Measurements from ENCODE around the gene FLNB.
"Not testable (repeated sequence)": the region's sequence is repeated elsewhere in the genome, so short reads cannot be mapped to it uniquely, and the experiment has no call there.

Gene FLNB

DNA sequence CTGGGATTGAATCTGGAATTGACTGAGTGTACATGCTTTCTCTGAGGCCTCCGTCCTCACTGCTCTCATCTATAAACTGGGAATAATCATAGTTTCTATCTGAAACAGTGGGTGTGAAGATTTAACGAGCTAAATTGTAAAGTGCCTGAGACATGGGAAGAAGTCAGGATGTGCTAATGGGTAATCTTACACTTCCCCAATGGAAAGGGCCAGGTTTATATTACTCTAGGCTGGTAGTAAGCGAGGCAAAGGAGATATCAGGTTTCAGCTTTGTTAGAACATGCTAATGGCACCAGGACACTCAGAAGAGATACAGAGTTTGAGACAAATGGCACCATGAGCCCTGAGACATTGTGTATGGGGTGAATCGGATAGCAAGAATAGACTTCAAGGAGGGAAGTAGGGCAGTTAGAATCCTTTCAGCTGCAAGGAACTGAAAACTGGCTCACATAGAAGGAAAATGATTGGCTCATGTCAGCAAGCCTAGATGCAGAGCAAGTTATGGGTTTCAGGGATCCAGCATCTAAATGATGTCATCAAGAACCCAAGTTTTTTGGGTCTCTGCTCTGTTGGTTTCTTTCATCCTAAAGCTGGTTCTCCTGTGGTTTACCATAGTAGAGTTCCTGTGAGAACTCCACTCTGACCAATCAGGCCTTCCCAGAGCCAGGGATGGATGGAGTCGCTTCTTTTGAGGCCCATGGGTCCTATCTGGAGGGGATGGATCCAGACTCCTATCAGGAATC is 21.8 kb downstream of the FLNB start:
- DNase-seq (ENCODE audit: low read depth in 3 of 3) = no peak

DNA sequence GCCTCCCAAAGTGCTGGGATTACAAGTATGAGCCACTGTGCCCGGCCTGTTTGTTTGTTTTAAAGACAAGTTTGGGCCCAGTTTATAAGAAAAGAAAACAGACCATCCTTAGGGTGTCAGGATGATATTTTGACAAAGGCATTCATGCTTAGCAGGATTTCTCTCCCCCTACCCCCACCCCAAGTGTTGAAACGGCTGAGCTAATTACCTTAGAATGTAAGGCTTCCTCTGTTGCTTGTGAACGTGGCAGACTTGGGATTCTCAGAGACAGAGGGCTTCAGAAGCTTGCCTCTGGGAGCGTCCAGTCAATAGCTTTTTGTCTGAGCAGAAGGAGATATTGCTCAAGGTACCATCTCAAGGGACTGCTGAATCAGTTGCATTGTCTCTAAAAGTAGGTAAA is 24.0 kb downstream of the FLNB start:
- no peak for DNase-seq (ENCODE audit: low read depth in 3 of 3)

DNA sequence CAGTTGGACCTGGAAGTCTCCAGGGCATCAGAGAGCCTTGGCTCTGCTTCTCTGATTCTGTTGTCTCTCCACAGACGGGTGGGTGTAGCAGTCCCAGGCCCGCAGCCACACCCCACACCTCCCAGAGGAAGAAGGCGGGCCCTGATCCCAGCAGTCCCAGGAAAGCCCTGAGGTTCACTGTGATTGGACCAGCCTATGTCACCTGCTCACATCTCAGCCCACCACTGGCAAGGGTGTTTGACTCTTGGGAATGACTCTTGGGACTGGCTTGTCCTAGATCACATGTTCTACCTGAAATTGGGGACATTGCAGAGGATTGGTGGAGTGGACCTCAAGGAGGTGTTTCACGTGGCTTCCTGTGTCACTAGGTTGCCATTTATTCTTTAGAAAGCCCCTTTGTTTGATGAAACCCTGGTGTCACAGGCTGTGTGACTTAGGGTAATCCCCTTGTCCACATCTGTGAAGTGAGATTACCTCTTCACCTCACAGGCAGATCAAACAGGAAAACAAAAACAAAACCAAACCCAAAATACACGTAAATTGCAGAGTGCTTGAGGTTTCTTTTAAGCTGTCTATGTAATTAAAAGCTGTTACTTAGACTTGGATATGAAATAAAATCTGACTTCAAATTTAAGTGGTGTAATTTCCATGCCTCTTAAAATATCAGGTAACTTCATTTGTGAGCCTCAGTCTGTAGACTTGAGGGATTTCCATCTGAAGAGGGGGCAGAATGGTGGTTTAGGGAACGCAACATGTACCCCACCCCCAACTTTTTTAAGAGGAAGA is 26.7 kb downstream of the FLNB start:
- peak in 1 of 3 donors; percentile 20 for DNase-seq (ENCODE audit: low read depth in 3 of 3)

DNA sequence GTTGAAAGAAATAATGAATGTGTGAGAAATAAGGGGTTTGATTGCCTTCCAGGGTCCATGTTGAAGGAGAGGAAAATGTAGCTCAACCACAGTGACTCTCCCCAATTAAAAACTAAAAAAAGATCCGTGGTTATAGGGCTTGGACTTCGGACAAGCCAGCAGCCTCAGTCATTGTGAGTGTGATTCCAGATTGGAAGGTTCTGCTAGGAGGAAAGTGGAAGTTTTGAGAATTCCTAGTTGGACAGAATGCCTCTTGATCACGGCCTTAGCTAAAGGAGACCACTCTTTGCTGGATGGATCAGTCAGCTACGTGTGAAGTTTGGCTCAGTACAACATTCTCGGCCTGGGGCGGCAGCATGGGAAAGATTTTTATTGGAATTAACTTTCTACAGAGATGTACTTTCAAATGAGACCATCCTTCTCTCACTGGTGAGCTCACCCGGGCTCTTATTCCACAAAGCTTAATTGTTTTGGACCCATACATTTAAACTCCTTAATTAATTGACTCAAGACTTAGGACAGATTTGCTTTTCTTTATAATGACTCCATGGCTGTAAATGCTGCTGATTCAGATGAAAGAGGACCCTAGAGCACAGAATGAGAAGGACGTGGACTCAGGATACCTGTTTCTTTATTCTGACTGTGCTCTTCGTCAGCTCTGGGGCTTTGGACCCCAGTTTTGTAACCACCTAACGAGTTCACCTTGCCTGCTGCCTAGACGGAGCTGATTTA is 27.5 kb downstream of the FLNB start:
- no peak for DNase-seq (ENCODE audit: low read depth in 3 of 3)

DNA sequence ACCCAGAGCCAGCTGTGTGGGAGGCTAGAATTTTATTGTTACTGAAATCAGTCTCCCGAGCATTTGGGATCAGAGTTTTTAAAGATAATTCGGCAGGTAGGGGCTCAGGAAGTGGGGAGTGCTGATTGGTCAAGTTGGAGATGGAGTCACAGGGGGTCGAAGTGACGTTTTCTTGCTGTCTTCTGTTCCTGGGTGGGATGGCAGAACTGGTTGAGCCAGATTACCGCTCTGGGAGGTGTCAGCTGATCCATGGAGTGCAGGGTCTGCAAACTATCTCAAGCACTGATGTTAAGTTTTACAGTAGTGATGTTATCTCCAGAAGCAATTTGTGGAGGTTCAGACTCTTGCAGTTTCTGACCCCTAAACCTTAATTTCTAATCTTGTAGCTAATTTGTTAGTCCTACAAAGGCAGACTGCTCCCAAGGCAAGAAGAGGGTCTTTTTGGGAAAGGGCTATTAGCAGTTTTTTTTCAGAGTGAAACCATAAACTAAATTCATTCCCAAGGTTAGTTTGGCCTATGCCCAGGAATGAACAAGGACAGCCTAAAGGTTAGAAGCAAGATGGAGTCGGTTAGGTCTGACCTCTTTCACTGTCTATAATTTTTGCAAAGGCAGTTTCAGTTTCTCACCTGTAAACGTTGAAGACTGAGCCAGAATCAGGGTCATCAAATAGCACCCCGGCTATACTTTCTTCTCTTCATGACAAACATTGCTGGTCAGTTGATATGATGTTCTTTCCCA is 28.2 kb downstream of the FLNB start:
- no peak for DNase-seq (ENCODE audit: low read depth in 3 of 3)

DNA sequence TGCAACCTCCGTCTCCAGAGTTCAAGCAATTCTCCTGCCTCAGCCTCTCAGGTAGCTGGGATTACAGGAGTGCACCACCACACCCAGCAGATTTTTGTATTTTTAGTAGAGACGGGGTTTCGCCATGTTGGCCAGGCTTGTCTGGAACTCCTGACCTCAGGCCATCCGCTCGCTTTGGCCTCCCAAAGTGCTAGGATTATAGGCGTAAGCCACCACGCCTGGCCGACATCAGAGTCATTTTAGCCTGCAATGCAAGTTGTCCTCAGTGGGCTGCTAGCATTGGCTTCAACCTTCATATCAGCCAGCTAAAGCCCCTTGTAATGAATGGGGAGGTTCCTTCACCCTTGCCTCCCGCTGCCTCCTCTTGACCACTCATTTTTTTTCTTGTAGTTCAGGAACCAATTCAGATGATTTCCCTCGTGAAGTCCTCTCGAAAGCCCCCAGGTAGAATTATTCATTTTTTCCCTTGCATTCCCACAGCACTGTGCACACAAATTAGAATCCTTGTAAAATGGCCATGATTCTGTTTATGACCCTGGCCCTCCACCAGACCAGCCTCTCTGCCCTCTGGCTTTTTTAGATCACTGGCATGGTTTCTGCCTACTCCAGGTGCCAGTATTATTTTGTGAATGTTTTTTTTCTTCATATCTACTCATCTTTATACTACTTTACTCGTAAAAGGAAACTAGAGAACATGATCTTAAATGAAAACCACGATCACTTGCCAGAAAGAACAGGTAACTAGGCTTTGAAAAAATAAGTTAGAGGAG is 29.1 kb downstream of the FLNB start:
- no peak for DNase-seq (ENCODE audit: low read depth in 3 of 3)

DNA sequence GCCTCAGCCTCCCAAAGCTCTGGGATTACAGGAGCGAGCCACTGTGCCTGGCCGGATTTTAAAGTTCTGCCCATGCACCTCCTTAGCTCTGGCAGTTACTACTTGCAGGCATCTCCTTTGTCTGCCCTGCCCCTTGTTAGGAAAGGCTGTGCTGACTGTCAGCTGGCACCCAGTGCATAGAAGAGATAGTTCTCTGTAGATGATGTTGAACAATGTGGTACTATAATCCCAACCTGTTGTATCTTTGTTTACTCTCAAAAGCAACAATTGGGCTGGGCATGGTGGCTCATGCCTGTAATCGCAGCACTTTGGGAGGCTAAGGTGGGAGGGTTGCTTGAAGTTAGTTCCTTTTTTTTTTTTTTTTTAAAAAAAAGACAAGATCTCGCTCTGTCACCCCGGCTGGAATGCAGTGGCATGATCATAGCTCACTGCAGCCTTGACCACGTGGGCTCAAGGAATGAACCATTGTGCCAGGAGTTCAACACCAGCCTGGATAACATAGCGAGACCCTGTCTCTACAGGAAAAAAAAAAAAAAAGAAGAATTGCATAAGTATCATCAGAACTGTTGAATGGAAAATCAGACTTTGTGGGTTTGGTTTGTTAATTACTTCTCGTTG is 30.6 kb downstream of the FLNB start:
- no peak for DNase-seq (ENCODE audit: low read depth in 3 of 3)

DNA sequence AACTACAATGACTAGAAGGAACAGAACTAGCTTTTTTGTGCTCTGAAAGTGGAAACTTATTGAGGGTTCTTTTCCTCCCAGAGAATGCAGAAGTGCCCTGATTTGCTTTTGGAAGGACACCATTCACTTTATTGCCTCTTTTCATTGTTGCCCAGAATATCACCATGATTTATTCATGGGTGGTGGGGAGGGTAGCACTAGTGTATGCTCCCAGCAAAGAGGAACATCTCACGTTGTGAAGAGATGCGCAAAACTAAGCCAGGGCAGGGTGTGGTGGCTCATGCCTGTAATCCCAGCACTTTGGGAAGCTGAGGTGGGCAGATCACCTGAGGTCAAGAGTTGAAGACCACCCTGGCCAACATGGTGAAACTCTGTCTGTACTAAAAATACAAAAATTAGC is 31.4 kb downstream of the FLNB start:
- DNase-seq (ENCODE audit: low read depth in 3 of 3) = no peak

DNA sequence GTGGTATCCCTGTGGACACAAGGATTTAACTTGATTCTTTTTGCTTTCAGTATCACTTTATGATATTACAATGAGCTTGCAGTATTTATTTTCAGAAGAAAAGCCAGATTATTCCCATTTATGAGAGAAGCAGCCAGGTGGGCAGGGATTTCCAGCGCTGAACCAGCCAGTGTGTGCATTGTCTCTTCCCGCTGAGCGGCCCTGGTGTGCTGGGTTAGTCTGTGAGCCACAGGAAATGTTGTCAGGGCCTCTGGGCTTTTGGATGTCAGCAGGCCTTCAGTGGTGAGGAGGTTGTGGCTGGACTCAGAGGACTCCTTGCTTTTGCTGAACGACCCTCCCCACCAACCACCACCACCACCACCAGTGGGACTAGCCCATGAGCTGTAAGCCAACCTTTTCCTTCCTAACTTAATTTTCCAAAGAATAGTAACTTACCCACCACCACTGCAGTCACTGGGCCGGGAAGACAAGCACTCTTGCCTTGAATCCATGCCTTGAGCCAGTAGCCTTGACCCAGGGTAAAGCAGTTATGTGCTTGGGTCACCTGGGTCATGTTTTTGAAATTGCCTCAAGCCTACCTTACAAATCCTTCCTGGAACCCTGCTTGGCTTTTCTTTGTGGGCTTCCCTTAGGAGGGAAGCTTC is 33.1 kb downstream of the FLNB start:
- DNase-seq (ENCODE audit: low read depth in 3 of 3) = no peak

DNA sequence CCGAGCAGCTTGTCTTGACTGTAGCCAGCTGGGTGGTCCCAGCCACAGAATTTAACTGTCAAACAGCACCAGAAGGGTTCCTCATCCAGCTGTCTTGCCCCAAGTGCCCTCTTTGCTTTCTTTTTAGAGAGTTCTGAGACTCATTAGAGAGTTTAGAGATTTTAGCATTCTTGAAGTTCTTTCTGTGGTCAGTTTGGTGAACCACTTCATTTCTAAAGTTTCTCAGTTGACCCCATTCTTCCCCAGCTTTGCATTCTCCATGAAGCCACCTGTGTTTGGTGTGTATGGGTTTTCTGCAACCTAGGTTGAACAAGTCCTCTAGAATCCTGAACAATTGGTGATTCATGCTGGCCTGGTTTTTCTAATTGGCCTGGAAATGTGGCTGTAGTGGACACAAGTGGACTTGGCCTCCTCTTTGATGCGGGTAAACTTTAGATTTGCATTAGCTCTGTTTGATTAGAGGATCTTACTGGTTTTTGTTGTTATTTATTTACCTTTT is 33.7 kb downstream of the FLNB start:
- DNase-seq (ENCODE audit: low read depth in 3 of 3) = no peak

DNA sequence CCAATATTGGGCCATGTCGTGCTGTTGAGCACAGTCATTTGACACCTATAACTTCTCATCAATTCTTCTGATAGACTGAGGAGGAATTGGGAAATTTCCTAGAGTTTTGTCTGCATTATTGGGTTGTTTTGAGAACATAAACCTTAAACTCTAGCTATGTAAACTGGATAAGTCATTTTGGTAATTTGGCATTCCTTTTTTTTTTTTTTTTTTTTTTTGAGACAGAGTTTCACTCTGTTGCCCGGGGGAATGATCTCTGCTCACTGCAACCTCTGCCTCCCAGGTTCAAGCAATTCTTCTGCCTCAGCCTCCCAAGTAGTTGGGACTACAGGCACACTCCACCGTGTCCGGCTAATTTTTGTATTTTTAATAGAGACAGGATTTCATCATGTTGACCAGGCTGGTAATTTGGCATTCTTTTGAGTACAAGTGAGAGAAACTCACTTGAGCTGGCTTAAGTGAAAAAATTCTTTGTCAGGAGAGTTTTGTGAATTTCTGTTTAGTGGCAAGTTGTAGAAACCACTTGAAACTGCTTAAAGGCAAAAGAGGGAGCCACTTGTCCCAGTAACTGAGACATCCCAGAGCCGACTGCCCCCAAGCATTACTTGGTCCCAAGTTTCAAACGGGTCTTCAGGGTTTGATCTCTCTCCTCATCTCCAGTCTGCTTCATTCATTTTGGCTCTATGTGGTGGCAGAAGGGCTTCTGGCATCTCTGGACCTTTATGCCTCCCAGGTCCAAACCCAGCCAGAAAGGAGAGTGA is 34.9 kb downstream of the FLNB start:
- DNase-seq (ENCODE audit: low read depth in 3 of 3) = no peak

DNA sequence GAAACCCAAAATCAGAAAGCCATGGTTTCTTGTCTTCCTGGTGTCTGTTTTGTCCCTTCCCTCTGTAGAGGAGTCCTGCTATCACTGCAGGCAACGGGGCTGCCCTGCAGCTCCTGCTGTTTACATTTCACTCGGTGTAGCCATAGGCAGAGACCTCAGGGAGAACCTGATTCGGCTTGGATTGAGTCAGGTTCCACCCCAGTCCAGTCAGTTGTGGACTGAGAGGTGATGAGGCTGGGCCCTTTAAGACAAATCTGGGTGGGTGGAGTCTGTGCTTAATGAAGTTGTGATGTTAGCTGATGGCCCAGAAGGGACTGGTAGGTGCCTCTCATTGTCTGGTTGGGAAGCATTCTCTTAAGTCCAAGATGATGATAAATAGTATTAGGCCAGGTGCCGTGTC is 35.7 kb downstream of the FLNB start:
- no peak for DNase-seq (ENCODE audit: low read depth in 3 of 3)

DNA sequence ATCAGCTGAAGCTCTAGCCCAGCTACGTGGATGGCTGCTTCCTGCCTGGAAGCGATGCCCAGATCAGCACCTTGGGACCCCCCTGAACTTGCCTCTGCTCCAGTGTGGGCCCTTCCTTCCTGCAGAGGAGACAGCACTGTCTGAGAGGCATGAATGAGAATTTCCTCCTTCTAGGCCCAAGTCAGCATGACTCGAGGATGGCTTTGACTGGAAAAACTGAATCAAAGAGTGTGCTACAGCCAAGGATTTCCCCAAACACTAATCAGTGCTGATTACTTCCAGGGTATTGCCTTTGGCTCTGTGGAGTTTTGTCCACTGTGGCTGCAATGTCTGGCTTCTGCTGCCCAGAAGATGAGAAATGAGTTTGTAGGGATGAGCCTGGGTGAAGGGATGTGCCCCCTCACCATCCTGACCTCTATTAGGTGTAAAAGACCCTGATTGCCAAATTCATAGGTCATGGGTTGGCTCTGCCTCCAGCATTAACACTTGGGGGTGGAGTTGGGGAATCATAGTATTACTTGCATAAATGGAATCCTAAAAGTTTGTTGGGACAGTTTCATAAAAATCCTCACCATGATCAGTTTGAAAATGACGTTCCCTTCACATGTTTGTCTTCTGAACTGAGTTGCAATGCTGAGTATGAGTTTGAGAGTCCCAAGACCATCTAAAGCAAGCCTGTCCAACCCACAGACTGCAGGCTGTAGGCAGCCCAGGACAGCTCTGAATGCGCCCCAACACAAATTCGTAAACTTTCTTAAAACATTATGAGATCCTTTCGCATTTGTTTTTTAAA is 36.7 kb downstream of the FLNB start:
- DNase-seq (ENCODE audit: low read depth in 3 of 3) = no peak

DNA sequence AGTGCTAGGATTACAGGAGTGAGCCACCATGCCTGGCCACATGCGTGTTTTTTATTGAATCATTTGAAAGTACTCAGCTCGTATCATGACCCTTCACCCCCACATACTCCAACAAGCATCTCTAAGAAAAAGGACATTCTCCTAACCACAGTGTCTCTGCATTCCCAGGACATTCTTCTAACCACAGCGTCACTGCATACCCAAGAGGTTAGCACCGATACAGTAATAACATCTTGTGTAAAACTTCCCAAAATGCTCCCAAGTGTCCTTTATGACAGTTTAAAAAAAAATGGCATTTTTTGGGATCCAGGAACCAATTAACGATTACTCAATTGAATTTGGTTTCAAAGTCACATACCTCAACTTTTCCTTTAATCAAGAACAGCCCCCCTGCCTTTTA is 39.6 kb downstream of the FLNB start:
- no peak for DNase-seq (ENCODE audit: low read depth in 3 of 3)

DNA sequence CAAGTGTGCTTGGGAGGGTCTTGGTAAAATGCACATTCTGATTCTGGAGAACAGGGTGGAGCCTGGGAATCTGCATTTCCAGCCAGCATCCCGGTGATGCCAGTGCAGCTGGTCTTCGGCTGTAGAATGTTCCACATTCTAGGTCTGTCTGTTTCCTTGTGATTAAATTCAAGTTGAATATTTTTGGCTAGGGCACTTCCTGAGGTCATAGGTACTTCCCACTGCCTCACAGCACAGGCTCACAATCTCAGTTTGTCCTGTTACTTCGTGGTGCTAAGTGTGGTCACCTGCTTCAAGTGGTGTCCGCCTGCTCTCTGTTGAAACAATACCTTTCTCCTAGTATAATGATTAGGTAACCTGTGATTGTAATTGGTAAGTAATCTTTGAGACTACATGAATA is 40.1 kb downstream of the FLNB start:
- DNase-seq (ENCODE audit: low read depth in 3 of 3) = no peak

DNA sequence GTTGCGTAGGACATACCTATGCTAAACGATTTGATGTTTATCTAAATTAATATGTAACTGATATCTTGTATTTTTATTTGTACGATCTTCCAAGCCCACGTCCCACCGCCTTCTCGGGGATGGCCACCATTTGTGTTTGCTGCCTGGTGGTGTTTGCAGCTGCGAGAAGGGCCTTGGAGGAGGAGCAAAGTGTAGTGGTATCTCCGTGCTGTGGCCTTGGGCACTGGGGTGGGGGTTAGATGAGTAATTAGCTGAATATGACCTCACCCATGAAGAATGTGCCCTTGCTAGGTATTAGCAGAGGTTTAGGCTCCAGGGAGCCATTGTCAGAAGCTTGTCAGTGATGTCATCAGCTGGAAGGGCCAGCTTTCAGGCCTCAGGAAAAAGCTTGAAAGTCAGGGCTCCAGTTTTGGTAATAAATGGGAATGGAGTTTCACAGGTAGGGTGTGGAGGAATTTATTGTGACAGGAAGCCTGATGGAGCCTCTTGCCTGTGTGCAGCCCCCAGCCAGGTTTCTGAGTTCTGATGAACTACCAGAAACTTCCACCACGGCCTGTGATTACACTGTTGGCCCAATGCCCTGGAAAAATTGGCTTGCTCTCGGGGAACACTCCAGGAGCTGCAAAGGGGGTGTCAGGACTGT is 41.0 kb downstream of the FLNB start:
- no peak for DNase-seq (ENCODE audit: low read depth in 3 of 3)

DNA sequence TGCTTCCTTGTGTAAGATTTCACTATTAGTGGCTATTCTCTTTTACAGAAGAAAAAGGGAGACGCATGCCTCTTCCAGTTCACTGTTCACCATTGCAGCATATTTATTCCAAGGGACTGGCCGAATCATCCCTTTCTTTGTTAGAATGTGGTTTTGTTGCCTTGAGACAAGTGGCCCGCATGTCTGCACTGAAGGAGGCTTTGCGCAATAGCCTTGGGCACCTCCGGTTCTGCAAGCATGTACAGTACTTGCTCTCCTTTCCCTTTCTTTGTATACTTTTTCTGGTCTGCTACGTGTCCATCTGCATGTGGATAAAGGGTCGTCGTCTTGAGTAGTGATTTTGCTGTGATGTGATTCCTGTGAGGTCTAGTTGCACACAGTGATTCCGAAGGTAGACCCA is 43.0 kb downstream of the FLNB start:
- DNase-seq (ENCODE audit: low read depth in 3 of 3) = no peak

DNA sequence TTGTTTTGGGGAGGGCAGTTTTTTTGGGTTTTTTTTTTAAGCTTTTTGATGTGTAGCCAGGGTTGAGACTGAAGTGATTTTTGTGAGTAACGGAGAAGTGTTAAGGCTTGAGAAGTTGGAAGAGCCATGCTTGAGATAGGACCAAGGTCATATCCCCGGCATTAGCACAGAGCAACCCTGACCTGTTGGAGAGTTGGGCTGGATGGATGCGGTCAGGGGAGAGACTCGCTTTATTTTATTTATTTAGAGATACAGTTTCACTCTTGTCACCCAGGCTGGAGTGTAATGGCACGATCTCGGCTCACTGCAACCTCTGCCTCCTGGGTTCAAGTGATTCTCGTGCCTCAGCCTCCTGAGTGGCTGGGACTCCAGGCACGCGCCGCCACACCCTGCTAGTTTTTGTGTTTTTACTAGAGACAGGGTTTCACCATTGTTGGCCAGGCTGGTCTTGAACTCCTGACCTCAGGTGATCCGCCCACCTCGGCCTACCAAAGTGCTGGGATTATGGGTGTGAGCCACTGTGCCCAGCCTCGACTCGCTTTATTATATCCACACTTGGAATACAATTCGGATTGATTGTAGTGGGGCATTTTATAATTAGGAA is 43.5 kb downstream of the FLNB start:
- not testable (repeated sequence) for DNase-seq (ENCODE audit: low read depth in 3 of 3)
